ENCODE results near the gene RPL41. TPM values are rescaled to one million over a fixed set of nuclear protein-coding genes. Genes with fewer than 3 reads are reported as not detected.

The RPL41 gene
- total RNA-seq, result 2,466 and 4,153 TPM in 2 replicates

DNA sequence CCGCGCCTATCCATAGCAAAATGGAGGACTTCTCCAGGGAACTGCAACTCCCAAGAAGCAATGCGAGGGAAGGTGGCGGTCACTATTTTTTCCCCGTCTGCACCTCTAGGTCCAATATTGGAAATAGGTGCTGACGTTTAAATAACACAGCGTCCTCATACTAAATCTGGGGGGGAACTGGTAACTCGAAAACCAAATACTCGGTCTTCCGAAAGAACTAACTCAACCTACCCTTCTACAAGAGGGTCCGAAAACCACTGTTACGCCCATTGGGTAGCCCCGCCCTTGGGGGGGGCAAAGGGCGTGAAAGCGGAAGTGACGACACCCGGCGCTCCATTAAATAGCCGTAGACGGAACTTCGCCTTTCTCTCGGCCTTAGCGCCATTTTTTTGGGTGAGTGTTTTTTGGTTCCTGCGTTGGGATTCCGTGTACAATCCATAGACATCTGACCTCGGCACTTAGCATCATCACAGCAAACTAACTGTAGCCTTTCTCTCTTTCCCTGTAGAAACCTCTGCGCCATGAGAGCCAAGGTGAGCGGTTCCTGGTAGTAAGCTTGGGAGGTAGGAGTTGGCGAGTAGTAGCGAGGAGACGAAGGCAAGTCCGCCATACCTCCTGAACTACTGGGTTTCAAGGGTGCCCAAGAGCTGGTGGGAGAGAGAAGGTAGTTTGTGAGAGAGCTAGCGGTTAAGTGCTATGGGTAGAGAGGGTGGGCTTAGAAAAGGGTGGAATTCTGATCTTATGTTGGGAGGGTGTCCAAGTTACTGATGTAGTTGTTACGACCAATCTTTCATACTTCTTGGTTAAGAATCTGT is at the start of gene RPL41:
RPL41 (plus strand) TSS at position 367 of the 815 bp plus-strand sequence.

GRCh38 chr12:56079723-56080555 is 36.5 kb upstream of the RPL41 start, which contains the start of gene ERBB3:
TSS of gene ERBB3 (plus strand) at chr12:56080165. CDS start at chr12:56080301, 136 bp downstream.

GRCh38 chr12:56104109-56104814 is 12.2 kb upstream of the RPL41 start, which contains the start of gene PA2G4:
TSS of gene PA2G4 (plus strand) at chr12:56104559. CDS start at chr12:56104738, 179 bp downstream.

GRCh38 chr12:56117778-56118687 is 1.6 kb downstream of the RPL41 start, which contains the start of gene ZC3H10:
TSS of gene ZC3H10 (plus strand) at chr12:56118266. CDS start at chr12:56120563, 2,297 bp downstream.

GRCh38 chr12:56127888-56128669 is 11.6 kb downstream of the RPL41 start, which contains the start of gene ESYT1:
TSS of gene ESYT1 (plus strand) at chr12:56128267. CDS start at chr12:56128320, 53 bp downstream.

GRCh38 chr12:56152132-56152755 is 35.8 kb downstream of the RPL41 start, which contains the start of gene MYL6B:
TSS of gene MYL6B (plus strand) at chr12:56152587. CDS start at chr12:56153919, 1,332 bp downstream.

DNA sequence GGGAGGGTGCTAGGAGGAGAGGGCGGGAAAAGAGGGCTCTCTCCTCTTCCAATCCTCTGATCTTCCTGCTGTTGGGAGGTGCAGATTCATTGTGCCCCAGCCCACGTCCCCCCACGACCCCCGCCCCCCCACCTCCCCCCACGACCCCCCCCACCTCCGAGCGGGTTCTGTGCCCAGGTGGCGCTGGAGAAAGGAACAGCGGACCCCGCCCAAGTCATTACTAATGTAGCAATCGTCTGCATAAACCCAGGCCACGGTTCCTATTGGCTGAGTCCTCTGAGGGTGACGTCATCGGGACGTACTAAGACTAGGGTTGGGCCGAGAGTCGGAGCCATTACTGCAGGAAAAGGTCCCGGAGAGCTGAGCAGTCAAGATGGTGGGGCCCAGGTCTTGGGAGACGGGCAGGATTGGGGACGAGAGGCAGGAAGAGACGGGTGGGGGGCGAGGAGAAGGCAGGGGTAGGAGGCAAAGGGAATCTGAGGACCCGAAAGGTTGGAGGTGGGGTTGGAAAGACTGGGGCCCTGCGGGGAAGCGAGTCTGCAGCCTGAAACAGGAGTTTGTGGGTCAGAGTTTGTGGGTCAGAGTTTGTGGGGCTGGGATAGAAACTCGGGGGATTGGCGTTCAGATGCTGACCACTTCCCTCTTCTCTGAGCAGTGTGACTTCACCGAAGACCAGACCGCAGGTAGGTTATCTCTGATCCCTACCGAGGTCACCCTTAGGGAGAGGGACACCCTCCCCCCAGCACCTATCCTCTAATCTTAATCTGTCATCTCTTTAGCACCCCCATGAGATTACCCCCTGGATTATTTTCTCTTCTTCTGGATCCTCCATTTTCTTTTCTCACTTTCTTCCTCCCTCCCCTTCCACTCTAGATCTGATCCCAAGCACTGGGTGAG is 41.8 kb downstream of the RPL41 start, which contains the start of gene MYL6:
MYL6 (plus strand) TSS at position 331 of the 897 bp plus-strand sequence; CDS start at position 374, 43 bp downstream.

Other genes starting within 250 kb of the RPL41 start
- gene PYM1, start 188.7 kb upstream of the RPL41 start, total RNA-seq, result 22.2 and 27.8 TPM in 2 replicates
- gene DGKA, start 185.5 kb upstream of the RPL41 start, total RNA-seq, result 62.8 and 69.4 TPM in 2 replicates
- 0.36 and 0.40 TPM in 2 replicates for gene PMEL, start 150.6 kb upstream of the RPL41 start, total RNA-seq
- gene CDK2, start 149.8 kb upstream of the RPL41 start, total RNA-seq, result 43.2 and 53.2 TPM in 2 replicates
- 57.3 and 71.9 TPM in 2 replicates for gene RAB5B, start 142.6 kb upstream of the RPL41 start, total RNA-seq
- gene SUOX, start 119.4 kb upstream of the RPL41 start, total RNA-seq, result 19.5 and 24.8 TPM in 2 replicates
- gene IKZF4, start 95.6 kb upstream of the RPL41 start, total RNA-seq, result 1.3 and 1.9 TPM in 2 replicates
- gene RPS26, start 74.7 kb upstream of the RPL41 start, total RNA-seq, result 1,015 and 1,043 TPM in 2 replicates
- 0.43 TPM in 1 of 2 replicates, not detected in the other for gene ERBB3, start 36.5 kb upstream of the RPL41 start, total RNA-seq
- gene PA2G4, start 12.1 kb upstream of the RPL41 start, total RNA-seq, result 284 and 285 TPM in 2 replicates
- gene ZC3H10, start 1.6 kb downstream of the RPL41 start, total RNA-seq, result 6.2 and 6.5 TPM in 2 replicates
- 259 and 330 TPM in 2 replicates for gene ESYT1, start 11.6 kb downstream of the RPL41 start, total RNA-seq
- 51.1 and 67.2 TPM in 2 replicates for gene MYL6B, start 36.0 kb downstream of the RPL41 start, total RNA-seq
- gene MYL6, start 41.7 kb downstream of the RPL41 start, total RNA-seq, result 1,508 and 2,188 TPM in 2 replicates
- gene SMARCC2, start 72.8 kb downstream of the RPL41 start, total RNA-seq, result 72.1 and 75.0 TPM in 2 replicates
- gene RNF41, start 105.3 kb downstream of the RPL41 start, total RNA-seq, result 95.6 and 123 TPM in 2 replicates
- 30.7 and 34.0 TPM in 2 replicates for gene NABP2, start 107.7 kb downstream of the RPL41 start, total RNA-seq
- not detected in 2 replicates for gene SLC39A5, start 113.4 kb downstream of the RPL41 start, total RNA-seq
- 19.9 and 25.0 TPM in 2 replicates for gene ANKRD52, start 141.8 kb downstream of the RPL41 start, total RNA-seq
- 8.6 and 9.2 TPM in 2 replicates for gene COQ10A, start 150.3 kb downstream of the RPL41 start, total RNA-seq
- 238 and 262 TPM in 2 replicates for gene CS, start 183.7 kb downstream of the RPL41 start, total RNA-seq
- 86.9 and 93.8 TPM in 2 replicates for gene CNPY2, start 199.4 kb downstream of the RPL41 start, total RNA-seq
- gene PAN2, start 217.4 kb downstream of the RPL41 start, total RNA-seq, result 13.3 and 18.8 TPM in 2 replicates
- gene IL23A, start 222.3 kb downstream of the RPL41 start, total RNA-seq, result not detected in 2 replicates
- gene STAT2, start 243.5 kb downstream of the RPL41 start, total RNA-seq, result 67.8 and 71.0 TPM in 2 replicates
- gene APOF, start 246.2 kb downstream of the RPL41 start, total RNA-seq, result not detected in 2 replicates